Prostate gland (tissue), 2 donors: ENCODE measurements around the gene CHCHD6.

Source experiments
- POLR2A ChIP-seq: fragments of 450-650 bp; IDR thresholded peaks from one replicate; pipeline ENCODE4 v1.6.1; 2016; ENCODE audit warnings: antibody characterized with exemption, mild to moderate bottlenecking
- TF ChIP-seq, protein P1 (sequence below), 4 experiments: fragments of 200-600 bp in 2 of 4; fragments of 450-650 bp in 2 of 4; sonication (generic) in 2 of 4; IDR thresholded peaks; 1 replicate in 3 of 4; 2 replicates in 1 of 4; pipeline ENCODE4 v1.5.1; 2016 to 2019; ENCODE audit warnings: antibody characterized with exemption in 4 of 4, mild to moderate bottlenecking in 2 of 4, moderate library complexity in 2 of 4

GRCh38 chr3:126718561-126719445 lies 14.8 kb downstream of the CHCHD6 start:
- TF ChIP-seq, protein P1, sequence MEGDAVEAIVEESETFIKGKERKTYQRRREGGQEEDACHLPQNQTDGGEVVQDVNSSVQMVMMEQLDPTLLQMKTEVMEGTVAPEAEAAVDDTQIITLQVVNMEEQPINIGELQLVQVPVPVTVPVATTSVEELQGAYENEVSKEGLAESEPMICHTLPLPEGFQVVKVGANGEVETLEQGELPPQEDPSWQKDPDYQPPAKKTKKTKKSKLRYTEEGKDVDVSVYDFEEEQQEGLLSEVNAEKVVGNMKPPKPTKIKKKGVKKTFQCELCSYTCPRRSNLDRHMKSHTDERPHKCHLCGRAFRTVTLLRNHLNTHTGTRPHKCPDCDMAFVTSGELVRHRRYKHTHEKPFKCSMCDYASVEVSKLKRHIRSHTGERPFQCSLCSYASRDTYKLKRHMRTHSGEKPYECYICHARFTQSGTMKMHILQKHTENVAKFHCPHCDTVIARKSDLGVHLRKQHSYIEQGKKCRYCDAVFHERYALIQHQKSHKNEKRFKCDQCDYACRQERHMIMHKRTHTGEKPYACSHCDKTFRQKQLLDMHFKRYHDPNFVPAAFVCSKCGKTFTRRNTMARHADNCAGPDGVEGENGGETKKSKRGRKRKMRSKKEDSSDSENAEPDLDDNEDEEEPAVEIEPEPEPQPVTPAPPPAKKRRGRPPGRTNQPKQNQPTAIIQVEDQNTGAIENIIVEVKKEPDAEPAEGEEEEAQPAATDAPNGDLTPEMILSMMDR (IDR thresholded peaks at IDR 0.05), result no peak
- no peak for TF ChIP-seq POLR2A
